ENCODE data around the gene TFCP2L1.

The TFCP2L1 gene

DNA sequence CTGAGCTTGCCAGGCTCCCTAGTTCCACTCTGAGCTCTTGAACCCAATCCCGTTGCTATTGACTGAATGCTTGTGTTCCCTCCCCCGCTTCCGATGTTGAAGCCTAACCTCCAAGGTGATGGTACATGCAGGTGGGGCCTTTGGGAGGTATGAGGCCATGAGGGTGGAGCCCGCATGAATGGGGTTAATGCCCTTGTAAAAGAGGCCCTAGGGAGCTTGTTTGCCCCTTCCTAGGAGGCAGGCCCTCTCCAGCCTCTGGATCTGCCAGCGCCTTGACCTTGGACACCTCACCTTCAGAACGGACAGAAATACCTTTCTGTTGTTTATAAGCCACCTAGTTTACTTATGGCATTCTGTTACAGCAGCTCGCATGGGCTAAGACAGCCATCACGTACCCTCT is 71.6 kb downstream of the TFCP2L1 start:
- TF ChIP-seq, protein P1, sequence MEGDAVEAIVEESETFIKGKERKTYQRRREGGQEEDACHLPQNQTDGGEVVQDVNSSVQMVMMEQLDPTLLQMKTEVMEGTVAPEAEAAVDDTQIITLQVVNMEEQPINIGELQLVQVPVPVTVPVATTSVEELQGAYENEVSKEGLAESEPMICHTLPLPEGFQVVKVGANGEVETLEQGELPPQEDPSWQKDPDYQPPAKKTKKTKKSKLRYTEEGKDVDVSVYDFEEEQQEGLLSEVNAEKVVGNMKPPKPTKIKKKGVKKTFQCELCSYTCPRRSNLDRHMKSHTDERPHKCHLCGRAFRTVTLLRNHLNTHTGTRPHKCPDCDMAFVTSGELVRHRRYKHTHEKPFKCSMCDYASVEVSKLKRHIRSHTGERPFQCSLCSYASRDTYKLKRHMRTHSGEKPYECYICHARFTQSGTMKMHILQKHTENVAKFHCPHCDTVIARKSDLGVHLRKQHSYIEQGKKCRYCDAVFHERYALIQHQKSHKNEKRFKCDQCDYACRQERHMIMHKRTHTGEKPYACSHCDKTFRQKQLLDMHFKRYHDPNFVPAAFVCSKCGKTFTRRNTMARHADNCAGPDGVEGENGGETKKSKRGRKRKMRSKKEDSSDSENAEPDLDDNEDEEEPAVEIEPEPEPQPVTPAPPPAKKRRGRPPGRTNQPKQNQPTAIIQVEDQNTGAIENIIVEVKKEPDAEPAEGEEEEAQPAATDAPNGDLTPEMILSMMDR (IDR thresholded peaks at IDR 0.05; ENCODE audit: low read depth, low read length), result no peak
- no peak for DNase-seq (ENCODE audit: low read depth in 2 of 2)
- H3K4me3 ChIP-seq (replicated peaks in 1 of 2; ENCODE audit: low read depth in 2 of 2, low read length in 2 of 2), result no peak overlapping the region

DNA sequence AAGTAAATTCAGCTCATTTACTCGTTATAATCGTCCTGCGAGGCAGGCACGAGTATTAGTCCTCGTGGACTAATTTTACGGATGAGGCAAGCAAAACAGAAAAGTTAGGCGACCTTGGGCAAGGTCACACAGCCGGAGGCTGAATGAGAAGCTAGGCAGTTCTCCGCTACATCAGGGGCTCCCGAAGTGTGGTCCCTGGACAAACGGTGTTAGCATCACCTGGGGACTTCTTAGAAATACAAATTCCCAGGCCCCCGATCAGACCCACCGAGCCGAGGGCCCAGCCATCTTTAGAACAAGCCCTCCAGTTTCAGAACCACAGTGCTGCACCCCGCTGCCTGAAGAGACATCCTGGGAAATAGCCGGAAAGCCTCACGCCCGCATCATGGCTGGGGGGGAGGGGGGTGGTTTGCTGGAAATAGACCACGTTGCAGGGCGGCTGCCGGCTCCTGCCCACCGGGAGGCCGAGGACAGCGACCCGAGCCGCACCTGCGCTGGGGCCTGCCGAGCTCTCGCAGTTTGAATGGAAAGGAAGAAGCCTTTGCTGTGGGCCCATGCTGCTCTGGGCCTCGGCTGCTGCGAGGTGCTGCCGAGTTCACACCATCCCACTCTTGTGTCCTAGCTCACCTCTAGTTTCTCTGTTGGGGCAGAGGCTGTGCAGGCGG is 72.2 kb downstream of the TFCP2L1 start:
- no peak overlapping the region for H3K4me3 ChIP-seq (replicated peaks in 1 of 2; ENCODE audit: low read depth in 2 of 2, low read length in 2 of 2)
- TF ChIP-seq, protein P1 (IDR thresholded peaks at IDR 0.05; ENCODE audit: low read depth, low read length), result no peak
- no peak for DNase-seq (ENCODE audit: low read depth in 2 of 2)

DNA sequence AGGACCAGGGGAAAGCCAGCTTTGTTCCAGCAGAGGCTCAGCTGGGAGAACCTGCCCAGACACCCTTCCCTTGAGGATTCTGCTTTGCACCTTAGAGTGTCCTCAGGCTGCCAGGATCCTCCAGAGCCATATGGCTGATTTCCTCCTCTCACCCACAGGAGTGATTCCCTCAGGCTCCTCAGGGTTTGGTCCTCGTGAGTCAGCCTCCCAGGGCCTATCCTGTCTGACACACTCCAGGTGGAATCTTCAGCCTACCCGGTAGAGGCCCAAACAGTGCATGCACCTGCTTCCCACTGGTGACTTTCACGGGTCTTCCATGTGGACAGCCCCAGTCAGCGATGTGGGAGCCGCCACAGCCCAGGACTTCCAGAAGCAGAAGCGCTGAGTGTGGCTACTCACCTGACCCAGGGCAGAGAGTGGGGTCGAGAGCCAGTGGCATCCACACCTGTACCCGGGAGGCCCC is 73.3 kb downstream of the TFCP2L1 start:
- TF ChIP-seq, protein P1 (IDR thresholded peaks at IDR 0.05; ENCODE audit: low read depth, low read length), result no peak
- DNase-seq (ENCODE audit: low read depth in 2 of 2), result no peak

DNA sequence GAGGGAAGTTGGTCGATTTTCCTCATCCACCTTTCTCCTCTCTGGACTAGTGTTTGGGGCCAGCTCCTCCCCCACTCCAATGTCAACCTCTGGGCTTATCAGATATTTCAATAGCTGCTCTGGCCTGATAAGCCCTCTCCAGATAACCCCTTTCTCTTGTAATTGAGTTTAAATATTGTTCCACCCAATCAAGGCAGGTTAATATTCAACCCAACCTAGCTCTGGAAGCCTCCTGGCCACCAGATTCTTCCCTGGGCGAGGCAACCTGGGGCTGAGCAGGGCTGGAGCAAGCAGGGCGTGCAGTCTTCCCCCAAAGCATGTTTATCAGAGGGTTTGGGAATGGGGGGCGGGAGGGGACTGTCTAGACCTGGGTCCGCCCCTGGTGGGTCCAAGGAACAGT is 73.8 kb downstream of the TFCP2L1 start:
- no peak overlapping the region for H3K4me3 ChIP-seq (replicated peaks in 1 of 2; ENCODE audit: low read depth in 2 of 2, low read length in 2 of 2)
- DNase-seq (ENCODE audit: low read depth in 2 of 2), result no peak
- TF ChIP-seq, protein P1 (IDR thresholded peaks at IDR 0.05; ENCODE audit: low read depth, low read length), result no peak

More for the DNA sequence above, 73.3 kb downstream of the TFCP2L1 start:
- H3K4me3 ChIP-seq (replicated peaks in 1 of 2; ENCODE audit: low read depth in 2 of 2, low read length in 2 of 2), result no peak overlapping the region

DNA sequence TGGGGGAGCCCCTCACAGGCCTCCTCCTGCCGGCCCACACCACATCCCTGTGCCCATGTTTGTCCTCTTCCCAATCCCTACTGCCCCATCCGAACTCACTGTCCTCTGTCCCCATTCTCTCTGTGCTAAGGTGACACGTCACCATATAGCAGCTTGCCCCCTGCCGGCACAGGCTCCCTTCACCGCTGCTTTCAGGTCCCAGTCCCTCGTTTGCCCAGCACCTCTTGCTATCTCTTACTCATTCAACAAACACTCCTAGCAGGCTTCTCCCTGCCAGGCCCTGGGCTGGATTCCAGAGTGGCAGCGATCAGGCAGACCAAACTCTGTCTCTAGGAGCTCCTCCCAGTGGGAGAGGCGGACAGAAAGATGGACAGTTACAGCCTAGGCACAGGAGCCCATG is 74.3 kb downstream of the TFCP2L1 start:
- TF ChIP-seq, protein P1 (IDR thresholded peaks at IDR 0.05; ENCODE audit: low read depth, low read length), result no peak
- no peak for DNase-seq (ENCODE audit: low read depth in 2 of 2)
- H3K4me3 ChIP-seq (replicated peaks in 1 of 2; ENCODE audit: low read depth in 2 of 2, low read length in 2 of 2), result no peak overlapping the region

DNA sequence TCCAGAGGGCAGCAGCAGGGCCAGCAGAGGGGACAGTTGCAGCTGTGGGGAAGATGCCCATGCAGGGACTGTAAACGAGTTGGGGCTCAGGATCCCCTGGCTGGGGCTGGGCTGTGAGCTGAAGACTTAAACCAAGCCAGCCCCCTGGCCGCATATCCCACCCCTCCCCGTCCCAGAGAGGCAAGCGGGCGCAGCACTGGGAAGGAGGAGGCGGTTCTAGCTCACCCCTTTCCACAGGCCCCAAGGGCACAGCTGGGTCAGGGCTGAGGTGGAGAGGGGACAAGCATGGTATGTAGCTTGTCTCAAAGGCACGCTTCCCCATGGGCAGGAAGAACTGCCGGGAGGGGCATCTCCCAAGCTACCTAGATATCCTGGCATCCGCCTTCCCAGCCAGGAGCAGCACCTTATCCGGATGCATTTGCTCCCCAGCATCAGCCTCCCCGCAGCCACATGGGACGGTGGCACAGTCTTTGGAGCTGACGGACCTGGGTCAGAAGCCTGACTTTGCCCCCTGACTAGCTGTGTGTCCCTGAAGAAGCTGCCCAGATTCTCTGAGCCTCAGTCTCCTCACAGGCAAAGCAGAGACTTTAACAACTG is 75.9 kb downstream of the TFCP2L1 start:
- no peak overlapping the region for H3K4me3 ChIP-seq (replicated peaks in 1 of 2; ENCODE audit: low read depth in 2 of 2, low read length in 2 of 2)
- TF ChIP-seq, protein P1 (IDR thresholded peaks at IDR 0.05; ENCODE audit: low read depth, low read length), result no peak
- no peak for DNase-seq (ENCODE audit: low read depth in 2 of 2)
